ENCODE results near the gene CYB561. TPM values are rescaled to one million over a fixed set of nuclear protein-coding genes. Genes with fewer than 3 reads are reported as not detected.

Gene CYB561
- total RNA-seq, 2 donors from 2014 or later: 24.4 to 27.5 TPM

GRCh38 chr17:63437287-63438091 lies 8.6 kb downstream of the CYB561 start:
- Mint-ChIP-seq H3K9me3 (no peaks in the 10 kb centered on the region), H3K36me3 (ENCODE audit: low read depth) (peaks cover 20% of the 10 kb centered on the region), H3K27ac (no peak overlapping the region), H3K27me3 (ENCODE audit: insufficient read depth) (no peaks in the 10 kb centered on the region), H3K4me1 (peaks cover 17% of the 10 kb centered on the region), H3K4me3 (no peak overlapping the region)
- Histone ChIP-seq H3K27me3 (ENCODE audit: control insufficient read depth, insufficient read depth, low read length, poor library complexity, severe bottlenecking) (no peaks in the 10 kb centered on the region), H3K27ac (ENCODE audit: low read depth, low read length) (no peak overlapping the region), H3K36me3 (ENCODE audit: control insufficient read depth, insufficient read depth, low read length) (no peaks in the 10 kb centered on the region), H3K4me3 (ENCODE audit: low read length) (no peak overlapping the region), H3K9ac (ENCODE audit: extremely low read depth, low read length, poor library complexity, severe bottlenecking) (no peak overlapping the region), H3K9me3 (ENCODE audit: control insufficient read depth, low read length) (no peaks in the 10 kb centered on the region), H3K4me1 (ENCODE audit: control insufficient read depth, insufficient read depth, low read length) (no peaks in the 10 kb centered on the region)
- no peak for TF ChIP-seq CTCF (conservative IDR thresholded peaks at IDR 0.05)
- no peak for DNase-seq
- WGBS, 2 experiments (ENCODE audit: insufficient coverage in 1 of 2, insufficient read length in 1 of 2): 92 to 93% methylated on average over 20 to 55 of the region's 55 CpGs

GRCh38 chr17:63436523-63437110 lies 9.5 kb downstream of the CYB561 start:
- H3K4me3 Mint-ChIP-seq: no peak overlapping the region
- no peak overlapping the region for H3K4me3 ChIP-seq (ENCODE audit: low read length)
- no peaks in the 10 kb centered on the region for H3K9me3 ChIP-seq (ENCODE audit: control insufficient read depth, low read length)
- H3K27me3 ChIP-seq (ENCODE audit: control insufficient read depth, insufficient read depth, low read length, poor library complexity, severe bottlenecking): no peaks in the 10 kb centered on the region
- no peaks in the 10 kb centered on the region for H3K9me3 Mint-ChIP-seq
- peaks cover 20% of the 10 kb centered on the region for H3K36me3 Mint-ChIP-seq (ENCODE audit: low read depth)
- peak; percentile 83 for DNase-seq
- 90 to 93% methylated on average over 4 to 17 of the region's 17 CpGs for WGBS, 2 experiments (ENCODE audit: insufficient coverage in 1 of 2, insufficient read length in 1 of 2)
- H3K27me3 Mint-ChIP-seq (ENCODE audit: insufficient read depth): no peaks in the 10 kb centered on the region
- TF ChIP-seq CTCF (conservative IDR thresholded peaks at IDR 0.05): peak; percentile 52
- no peaks in the 10 kb centered on the region for H3K4me1 ChIP-seq (ENCODE audit: control insufficient read depth, insufficient read depth, low read length)
- peaks cover 15% of the 10 kb centered on the region for H3K4me1 Mint-ChIP-seq
- no peak overlapping the region for H3K9ac ChIP-seq (ENCODE audit: extremely low read depth, low read length, poor library complexity, severe bottlenecking)
- no peaks in the 10 kb centered on the region for H3K36me3 ChIP-seq (ENCODE audit: control insufficient read depth, insufficient read depth, low read length)
- H3K27ac ChIP-seq (ENCODE audit: low read depth, low read length): no peak overlapping the region
- H3K27ac Mint-ChIP-seq: peak overlapping the region; percentile 13

- no peak overlapping the region for H3K4me3 ChIP-seq (ENCODE audit: low read length)
- no peak overlapping the region for H3K9ac ChIP-seq (ENCODE audit: extremely low read depth, low read length, poor library complexity, severe bottlenecking)
- H3K27ac ChIP-seq (ENCODE audit: low read depth, low read length): no peak overlapping the region
- H3K27me3 ChIP-seq (ENCODE audit: control insufficient read depth, insufficient read depth, low read length, poor library complexity, severe bottlenecking): no peaks in the 10 kb centered on the region
- Mint-ChIP-seq H3K36me3 (ENCODE audit: low read depth) (peaks cover 20% of the 10 kb centered on the region), H3K27ac (peak overlapping the region; percentile 79), H3K4me3 (no peak overlapping the region), H3K9me3 (no peaks in the 10 kb centered on the region), H3K4me1 (peaks cover 16% of the 10 kb centered on the region), H3K27me3 (ENCODE audit: insufficient read depth) (no peaks in the 10 kb centered on the region)
- peak; percentile 87 for DNase-seq
- peak; percentile 62 for TF ChIP-seq CTCF (conservative IDR thresholded peaks at IDR 0.05)
- H3K4me1 ChIP-seq (ENCODE audit: control insufficient read depth, insufficient read depth, low read length): no peaks in the 10 kb centered on the region
- H3K36me3 ChIP-seq (ENCODE audit: control insufficient read depth, insufficient read depth, low read length): no peaks in the 10 kb centered on the region
- H3K9me3 ChIP-seq (ENCODE audit: control insufficient read depth, low read length): no peaks in the 10 kb centered on the region
- 92 to 94% methylated on average over 17 to 29 of the region's 29 CpGs for WGBS, 2 experiments (ENCODE audit: insufficient coverage in 1 of 2, insufficient read length in 1 of 2)
Observed at GRCh38 chr17:63435681-63436522, 10.2 kb downstream of the CYB561 start.
